ENCODE data around the gene ERCC1. TPM values are rescaled to one million over a fixed set of nuclear protein-coding genes. Genes with fewer than 3 reads are reported as not detected.
A peak's percentile ranks its signal among the peaks of the same experiment; 100 is the strongest.

ERCC1 gene
- total and polyA plus RNA-seq, 2 of the 13 experiments (the other 11 are each of a cell fraction or from before 2014, with no cell fraction given), result 40.0 to 66.4 TPM

DNA sequence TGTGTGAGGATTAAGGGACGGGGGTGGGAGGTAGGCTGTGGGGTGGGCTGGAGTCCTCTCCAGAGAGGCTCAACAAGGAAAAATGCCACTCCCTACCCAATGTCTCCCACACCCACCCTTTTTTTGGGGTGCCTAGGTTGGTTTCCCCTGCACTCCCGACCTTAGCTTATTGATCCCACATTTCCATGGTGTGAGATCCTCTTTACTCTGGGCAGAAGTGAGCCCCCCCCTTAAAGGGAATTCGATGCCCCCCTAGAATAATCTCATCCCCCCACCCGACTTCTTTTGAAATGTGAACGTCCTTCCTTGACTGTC is 49.6 kb upstream of the ERCC1 start (continued):
- no peak for TF ChIP-seq ZNF724P (CRISPR knock-in tag; IDR thresholded peaks at IDR 0.05; ENCODE audit: borderline replicate concordance)
- TF ChIP-seq, protein P1, sequence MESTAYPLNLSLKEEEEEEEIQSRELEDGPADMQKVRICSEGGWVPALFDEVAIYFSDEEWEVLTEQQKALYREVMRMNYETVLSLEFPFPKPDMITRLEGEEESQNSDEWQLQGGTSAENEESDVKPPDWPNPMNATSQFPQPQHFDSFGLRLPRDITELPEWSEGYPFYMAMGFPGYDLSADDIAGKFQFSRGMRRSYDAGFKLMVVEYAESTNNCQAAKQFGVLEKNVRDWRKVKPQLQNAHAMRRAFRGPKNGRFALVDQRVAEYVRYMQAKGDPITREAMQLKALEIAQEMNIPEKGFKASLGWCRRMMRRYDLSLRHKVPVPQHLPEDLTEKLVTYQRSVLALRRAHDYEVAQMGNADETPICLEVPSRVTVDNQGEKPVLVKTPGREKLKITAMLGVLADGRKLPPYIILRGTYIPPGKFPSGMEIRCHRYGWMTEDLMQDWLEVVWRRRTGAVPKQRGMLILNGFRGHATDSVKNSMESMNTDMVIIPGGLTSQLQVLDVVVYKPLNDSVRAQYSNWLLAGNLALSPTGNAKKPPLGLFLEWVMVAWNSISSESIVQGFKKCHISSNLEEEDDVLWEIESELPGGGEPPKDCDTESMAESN (CRISPR knock-in tag; conservative IDR thresholded peaks at IDR 0.05), result no peak
- no peak for TF ChIP-seq ATF1 (CRISPR knock-in tag; IDR thresholded peaks at IDR 0.05)
- no peak for TF ChIP-seq ZNF510 (CRISPR knock-in tag; IDR thresholded peaks at IDR 0.05; ENCODE audit: low read depth)
- TF ChIP-seq, protein P2, sequence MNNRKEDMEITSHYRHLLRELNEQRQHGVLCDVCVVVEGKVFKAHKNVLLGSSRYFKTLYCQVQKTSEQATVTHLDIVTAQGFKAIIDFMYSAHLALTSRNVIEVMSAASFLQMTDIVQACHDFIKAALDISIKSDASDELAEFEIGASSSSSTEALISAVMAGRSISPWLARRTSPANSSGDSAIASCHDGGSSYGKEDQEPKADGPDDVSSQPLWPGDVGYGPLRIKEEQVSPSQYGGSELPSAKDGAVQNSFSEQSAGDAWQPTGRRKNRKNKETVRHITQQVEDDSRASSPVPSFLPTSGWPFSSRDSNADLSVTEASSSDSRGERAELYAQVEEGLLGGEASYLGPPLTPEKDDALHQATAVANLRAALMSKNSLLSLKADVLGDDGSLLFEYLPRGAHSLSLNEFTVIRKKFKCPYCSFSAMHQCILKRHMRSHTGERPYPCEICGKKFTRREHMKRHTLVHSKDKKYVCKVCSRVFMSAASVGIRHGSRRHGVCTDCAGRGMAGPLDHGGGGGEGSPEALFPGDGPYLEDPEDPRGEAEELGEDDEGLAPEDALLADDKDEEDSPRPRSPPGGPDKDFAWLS (CRISPR knock-in tag; IDR thresholded peaks at IDR 0.05; ENCODE audit: borderline replicate concordance), result no peak

DNA sequence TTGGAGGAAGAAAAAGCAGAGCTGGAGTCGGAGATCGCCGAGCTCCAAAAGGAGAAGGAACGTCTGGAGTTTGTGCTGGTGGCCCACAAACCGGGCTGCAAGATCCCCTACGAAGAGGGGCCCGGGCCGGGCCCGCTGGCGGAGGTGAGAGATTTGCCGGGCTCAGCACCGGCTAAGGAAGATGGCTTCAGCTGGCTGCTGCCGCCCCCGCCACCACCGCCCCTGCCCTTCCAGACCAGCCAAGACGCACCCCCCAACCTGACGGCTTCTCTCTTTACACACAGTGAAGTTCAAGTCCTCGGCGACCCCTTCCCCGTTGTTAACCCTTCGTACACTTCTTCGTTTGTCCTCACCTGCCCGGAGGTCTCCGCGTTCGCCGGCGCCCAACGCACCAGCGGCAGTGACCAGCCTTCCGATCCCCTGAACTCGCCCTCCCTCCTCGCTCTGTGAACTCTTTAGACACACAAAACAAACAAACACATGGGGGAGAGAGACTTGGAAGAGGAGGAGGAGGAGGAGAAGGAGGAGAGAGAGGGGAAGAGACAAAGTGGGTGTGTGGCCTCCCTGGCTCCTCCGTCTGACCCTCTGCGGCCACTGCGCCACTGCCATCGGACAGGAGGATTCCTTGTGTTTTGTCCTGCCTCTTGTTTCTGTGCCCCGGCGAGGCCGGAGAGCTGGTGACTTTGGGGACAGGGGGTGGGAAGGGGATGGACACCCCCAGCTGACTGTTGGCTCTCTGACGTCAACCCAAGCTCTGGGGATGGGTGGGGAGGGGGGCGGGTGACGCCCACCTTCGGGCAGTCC is 49.0 kb upstream of the ERCC1 start:
- Histone ChIP-seq H3K9me3 (ENCODE audit: low read length) (no peaks in the 10 kb centered on the region), H3K27ac (ENCODE audit: extremely low read length, insufficient read depth, low read length) (no peak overlapping the region), H3K79me2 (ENCODE audit: insufficient read depth, low read length) (no peaks in the 10 kb centered on the region), H3K9ac (ENCODE audit: insufficient read depth, low read depth, low read length) (no peak overlapping the region), H3K27me3 (ENCODE audit: control insufficient read depth in 1 of 2, insufficient read depth in 2 of 2, low read length in 2 of 2) (peaks cover 0 to 10% of the 10 kb centered on the region in 2 experiments; a peak in 1 of 5 replicates), H3K4me2 (ENCODE audit: low read depth, low read length) (no peak overlapping the region), H3K4me3 (replicated peaks in 1 of 3; ENCODE audit: insufficient read depth in 1 of 3, low read depth in 2 of 3, low read length in 3 of 3) (no peak overlapping the region), H4K20me1 (ENCODE audit: insufficient read depth, low read length) (peaks cover 5% of the 10 kb centered on the region; the same call in 1 of the 2 replicates), H3K4me1 (ENCODE audit: insufficient read depth, low read length) (peaks cover 31% of the 10 kb centered on the region), H2AFZ (ENCODE audit: low read length) (no peak overlapping the region), H3K36me3 (replicated peaks in 1 of 2; ENCODE audit: control insufficient read depth in 1 of 2, insufficient read depth in 2 of 2, low read length in 2 of 2) (no peaks in the 10 kb centered on the region)
- ATAC-seq (no peak), FAIRE-seq (no peak), DNase-seq (ENCODE audit: low spot score) (no peak)
- no TSS peak for BruUV-seq (replicated peaks)
- in situ Hi-C loops (cut with HindIII; ENCODE audit: extremely low pct_ligation_motif_present, low pct_unique_long_range_greater_than_20kb) (loop anchor here (10.0 kb wide), 1 partner anchor 48 kb away; the partner anchor contains the start of gene ERCC1), intact Hi-C loops (cut with micrococcal nuclease; ENCODE audit: unreplicated experiment) (no loop called here)
- whole genome bisulfite sequencing (ENCODE audit: low lambda C conversion rate), result 67% methylated on average over 41 of the region's 44 CpGs
- ChIA-PET POLR2A (no interaction called here), CTCF (ENCODE audit: low intra/inter-chr PET ratio, low total read pairs) (no interaction called here)
- no peak for TF ChIP-seq ZNF761 (CRISPR knock-in tag; conservative IDR thresholded peaks at IDR 0.05)
- peak; percentile 66; the same call in 1 of the 2 replicates for TF ChIP-seq POLR2AphosphoS2 (IDR thresholded peaks at IDR 0.05; ENCODE audit: low read depth, low read length)
- 0 out of 2 replicates have a peak, but pooled peaks have one; percentile 36 for TF ChIP-seq ZSCAN22 (CRISPR knock-in tag; IDR thresholded peaks at IDR 0.05)
- no peak for TF ChIP-seq ZNF354B (CRISPR knock-in tag; IDR thresholded peaks at IDR 0.05)
- TF ChIP-seq, protein P3, sequence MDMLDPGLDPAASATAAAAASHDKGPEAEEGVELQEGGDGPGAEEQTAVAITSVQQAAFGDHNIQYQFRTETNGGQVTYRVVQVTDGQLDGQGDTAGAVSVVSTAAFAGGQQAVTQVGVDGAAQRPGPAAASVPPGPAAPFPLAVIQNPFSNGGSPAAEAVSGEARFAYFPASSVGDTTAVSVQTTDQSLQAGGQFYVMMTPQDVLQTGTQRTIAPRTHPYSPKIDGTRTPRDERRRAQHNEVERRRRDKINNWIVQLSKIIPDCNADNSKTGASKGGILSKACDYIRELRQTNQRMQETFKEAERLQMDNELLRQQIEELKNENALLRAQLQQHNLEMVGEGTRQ (IDR thresholded peaks at IDR 0.05; ENCODE audit: low read depth, low read length), result no peak
- TF ChIP-seq, protein P3 (CRISPR knock-in tag; IDR thresholded peaks at IDR 0.05; ENCODE audit: borderline replicate concordance), result no peak
- no peak for TF ChIP-seq ZKSCAN8 (CRISPR knock-in tag; IDR thresholded peaks at IDR 0.05; ENCODE audit: borderline replicate concordance)
